Vagina (tissue), 2 donors: ENCODE data around the gene POP5.

Source experiments
- CTCF ChIP-seq, 3 experiments: fragments of 450-650 bp in 2 of 3; fragments of 200-600 bp in 1 of 3; sonication (generic) in 1 of 3; IDR thresholded peaks; one replicate each; pipeline ENCODE4 v1.5.1; 2017 to 2019; ENCODE audit warnings: antibody characterized with exemption in 3 of 3, mild to moderate bottlenecking in 2 of 3, moderate library complexity in 2 of 3
- POLR2AphosphoS5 ChIP-seq, 2 donors: sonication (generic); formaldehyde crosslinking; IDR thresholded peaks; one replicate each; pipeline ENCODE4 v1.9.0; 2017; ENCODE audit warnings: antibody characterized with exemption in 2 of 2, mild to moderate bottlenecking in 2 of 2, low read depth in 1 of 2; ENCODE audit not compliant: insufficient read depth in 1 of 2

GRCh38 chr12:120542166-120542565 lies 39.0 kb downstream of the POP5 start:
- no peak for TF ChIP-seq POLR2AphosphoS5 (IDR thresholded peaks at IDR 0.05; ENCODE audit: insufficient read depth in 1 of 2, low read depth in 1 of 2)
- no peak for TF ChIP-seq CTCF (IDR thresholded peaks at IDR 0.05)
